Activated CD8-positive, alpha-beta memory T cell treated with anti-CD3 and anti-CD28 coated beads, Interleukin-2, amount 50 U/mL, for 4 hours (primary cell): ENCODE data around the gene SCARB2.
"Not testable (repeated sequence)": the region's sequence is repeated elsewhere in the genome, so short reads cannot be mapped to it uniquely, and the experiment has no call there.

Source experiments
- DNase-seq: peaks from one replicate; pipeline ENCODE4 v3.0.0-alpha.2; 2020

Gene SCARB2, protein sequence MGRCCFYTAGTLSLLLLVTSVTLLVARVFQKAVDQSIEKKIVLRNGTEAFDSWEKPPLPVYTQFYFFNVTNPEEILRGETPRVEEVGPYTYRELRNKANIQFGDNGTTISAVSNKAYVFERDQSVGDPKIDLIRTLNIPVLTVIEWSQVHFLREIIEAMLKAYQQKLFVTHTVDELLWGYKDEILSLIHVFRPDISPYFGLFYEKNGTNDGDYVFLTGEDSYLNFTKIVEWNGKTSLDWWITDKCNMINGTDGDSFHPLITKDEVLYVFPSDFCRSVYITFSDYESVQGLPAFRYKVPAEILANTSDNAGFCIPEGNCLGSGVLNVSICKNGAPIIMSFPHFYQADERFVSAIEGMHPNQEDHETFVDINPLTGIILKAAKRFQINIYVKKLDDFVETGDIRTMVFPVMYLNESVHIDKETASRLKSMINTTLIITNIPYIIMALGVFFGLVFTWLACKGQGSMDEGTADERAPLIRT

DNA sequence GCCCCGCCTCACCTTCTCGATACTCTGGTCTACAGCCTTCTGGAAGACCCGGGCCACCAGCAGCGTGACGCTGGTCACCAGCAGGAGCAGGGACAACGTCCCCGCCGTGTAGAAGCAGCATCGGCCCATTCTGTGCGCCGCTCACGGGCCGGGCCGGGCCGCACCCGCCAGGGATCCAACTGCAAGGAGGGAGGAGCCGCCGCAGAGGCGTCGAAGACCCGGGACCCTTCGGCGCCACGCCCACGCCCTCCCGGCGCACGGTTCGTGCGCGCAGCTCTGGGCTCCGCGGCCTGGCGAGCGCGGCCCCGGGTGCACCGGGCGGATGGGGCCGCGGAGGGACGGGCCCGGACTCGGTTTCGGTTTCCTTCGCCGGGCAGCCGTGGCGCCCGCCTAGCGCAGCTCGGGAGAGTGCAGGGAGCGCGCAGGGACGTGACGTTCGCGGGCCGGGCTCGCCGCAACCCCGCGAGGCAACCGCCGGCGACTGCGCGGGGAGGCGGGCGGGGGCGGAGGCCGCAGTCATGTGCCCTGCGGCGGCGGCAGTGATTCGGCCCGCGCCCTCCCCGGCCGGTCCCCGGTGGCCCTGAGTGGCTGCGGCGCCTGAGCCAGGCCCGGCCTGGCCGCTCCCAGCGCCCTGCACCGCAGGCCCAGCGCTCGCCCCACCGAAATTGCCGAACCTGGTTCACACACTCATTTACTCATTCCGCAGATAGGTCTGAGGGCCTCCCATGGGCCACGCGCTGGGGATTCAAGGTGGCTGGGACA lies at the start of gene SCARB2:
Gene SCARB2 (minus strand): TSS at position 410 of the 762 bp plus-strand sequence. CDS start 281 bp downstream, at position 129.
- peak; percentile 64 for DNase-seq

DNA sequence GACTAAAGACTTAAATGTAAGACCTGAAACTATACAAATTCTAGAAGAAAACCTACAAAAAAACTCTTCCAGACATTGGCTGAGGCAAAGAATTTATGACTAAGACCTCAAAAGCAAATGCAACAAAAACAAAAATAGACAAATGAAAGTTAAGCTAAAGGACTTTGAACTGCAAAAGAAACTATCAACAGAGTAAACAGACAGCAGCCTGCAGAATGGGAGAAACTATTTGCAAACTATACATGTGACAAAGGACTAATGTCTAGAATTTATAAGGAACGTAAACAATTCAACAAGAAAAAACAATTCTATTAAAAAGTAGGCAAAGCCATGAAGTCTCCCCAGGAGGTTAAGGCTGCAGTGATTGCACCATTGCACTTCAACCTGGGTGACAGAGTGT lies 46.9 kb upstream of the SCARB2 start:
- no peak for DNase-seq

DNA sequence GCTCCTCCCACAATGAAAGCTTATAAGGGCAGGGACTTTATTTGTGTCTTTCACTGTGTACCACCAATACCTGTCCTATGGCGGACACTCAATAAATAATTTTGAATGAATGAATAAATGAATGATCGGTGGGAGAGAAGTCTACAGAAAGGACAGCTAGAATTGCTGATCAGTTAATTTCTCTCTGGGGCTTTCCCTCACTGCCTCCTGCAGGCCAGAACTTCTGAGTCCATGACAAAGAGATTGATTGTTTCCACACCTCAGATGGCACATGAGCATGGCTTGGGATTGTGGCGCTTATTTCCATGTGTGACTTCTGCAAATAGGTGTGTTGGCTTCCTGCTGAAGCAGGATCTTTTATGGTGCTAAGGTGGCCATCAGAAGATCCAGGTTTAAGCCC lies 44.2 kb upstream of the SCARB2 start:
- DNase-seq, result no peak

DNA sequence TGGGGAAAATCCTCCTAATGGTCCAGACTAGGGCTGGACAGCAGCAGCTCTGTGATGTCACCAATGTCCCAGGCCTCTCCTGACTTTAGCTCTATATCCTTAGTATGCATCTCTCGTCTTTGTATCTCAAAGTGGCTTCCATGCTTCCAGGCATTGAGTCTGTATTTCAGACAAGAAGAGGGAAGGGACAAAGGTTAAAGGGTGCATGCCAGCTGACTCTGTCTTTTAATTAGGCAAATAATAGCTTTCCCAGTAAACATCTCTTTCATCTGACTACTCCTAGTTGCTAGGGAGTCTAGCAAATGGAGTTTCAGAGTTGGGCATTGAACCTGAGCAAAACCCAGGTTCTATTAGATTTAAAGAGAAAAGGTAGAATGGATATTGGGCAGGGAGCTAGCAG lies 43.3 kb upstream of the SCARB2 start:
- no peak for DNase-seq

DNA sequence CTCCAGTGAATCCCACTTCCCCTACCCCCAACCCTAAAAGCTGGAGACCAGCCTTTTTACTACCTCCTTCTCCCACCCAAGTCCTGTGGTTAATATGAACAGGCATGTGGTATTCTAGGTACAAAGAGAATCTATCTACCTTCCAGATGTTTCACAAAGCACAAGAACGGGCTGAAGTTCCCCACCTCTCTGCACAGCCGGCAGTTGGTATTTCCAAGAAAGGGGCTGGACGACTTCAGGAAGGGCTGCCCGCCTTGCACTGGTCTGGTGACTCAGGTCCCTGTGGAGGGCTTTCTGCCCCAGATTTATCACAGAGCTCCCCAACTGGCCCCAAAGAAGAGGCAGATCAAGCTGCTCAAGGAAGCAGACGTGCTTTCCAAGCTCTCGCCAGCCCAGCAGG lies 42.4 kb upstream of the SCARB2 start:
- no peak for DNase-seq

DNA sequence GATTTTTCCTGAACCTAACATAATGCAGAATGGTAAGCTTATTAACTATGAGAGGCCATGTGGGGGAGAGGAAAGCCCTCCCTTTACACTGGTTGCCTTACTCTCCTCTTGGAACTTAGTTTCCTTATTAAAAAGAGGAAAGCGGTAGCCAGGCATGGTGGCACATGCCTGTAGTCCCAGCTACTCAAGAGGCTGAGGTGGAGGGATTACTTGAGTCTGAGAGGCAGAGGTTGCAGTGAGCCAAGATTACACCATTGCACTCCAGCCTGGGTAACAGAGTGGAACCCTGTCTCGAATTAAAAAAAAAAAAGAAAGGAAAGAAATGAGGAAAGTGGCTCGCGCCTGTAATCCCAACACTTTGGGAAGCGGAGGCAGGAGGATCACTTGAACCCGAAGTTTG lies 39.9 kb upstream of the SCARB2 start:
- DNase-seq, result no peak

DNA sequence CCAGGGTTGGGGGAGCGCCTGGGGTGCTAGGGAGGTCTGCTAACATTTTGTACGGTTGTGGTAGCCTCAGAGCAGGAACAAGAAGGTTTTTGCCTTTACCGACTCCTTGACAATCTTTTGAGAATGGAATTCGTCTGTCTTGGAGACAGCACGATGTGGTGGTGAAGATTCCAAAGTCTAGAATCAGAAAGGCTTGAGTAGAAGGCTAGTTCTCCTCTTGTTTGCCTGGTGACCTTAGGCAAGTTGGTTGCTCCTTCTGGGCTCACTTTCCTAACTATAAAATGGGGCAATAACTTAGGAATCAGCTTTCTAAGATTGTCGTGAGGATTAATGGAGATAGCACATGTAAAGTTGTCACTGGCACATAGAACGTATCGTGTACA lies 38.6 kb upstream of the SCARB2 start:
- DNase-seq, result no peak

DNA sequence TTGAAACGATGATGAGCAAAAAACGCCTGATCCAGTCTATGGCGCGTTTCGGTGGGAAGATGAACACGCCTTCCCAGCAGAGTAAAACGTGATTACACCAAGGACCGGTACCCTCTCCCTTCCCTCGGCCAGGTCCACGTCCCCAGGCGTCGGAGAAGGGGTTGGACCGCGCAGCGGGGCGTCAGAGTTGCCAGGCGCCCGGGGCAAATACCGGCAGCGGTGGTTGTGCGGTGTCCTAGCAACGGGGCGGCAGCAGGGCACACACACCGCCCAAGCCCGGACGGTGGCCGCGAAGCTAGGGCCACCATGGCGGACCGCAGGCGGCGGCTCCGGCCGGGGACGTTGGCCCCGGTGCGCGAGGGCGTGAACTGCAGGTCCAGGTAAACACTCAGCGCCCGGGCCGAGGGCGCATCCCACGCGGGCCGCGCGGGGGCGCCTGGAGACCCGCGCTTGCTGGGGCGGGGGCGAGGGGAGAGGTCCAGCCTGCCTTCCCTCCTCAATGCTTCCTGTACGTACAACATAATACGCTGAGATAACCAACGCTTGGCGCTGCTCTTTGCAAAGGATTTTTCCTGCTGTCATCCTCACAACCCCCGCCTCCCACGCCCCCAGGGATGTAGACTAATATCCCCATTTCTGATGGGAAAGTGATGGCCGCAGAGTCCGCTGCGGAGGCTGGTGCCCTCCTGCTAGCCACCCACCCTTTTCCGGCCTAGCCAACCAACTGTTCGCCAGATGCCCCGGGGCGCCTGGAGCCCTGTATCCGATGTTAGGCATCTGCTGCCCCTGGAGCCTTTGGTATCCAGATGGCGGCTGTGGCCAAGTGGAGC lies 38.0 kb upstream of the SCARB2 start, which contains the start of gene FAM47E:
Gene FAM47E (plus strand): TSS at position 281 of the 830 bp plus-strand sequence. CDS start 26 bp downstream, at position 307.
- DNase-seq, result peak; percentile 19

DNA sequence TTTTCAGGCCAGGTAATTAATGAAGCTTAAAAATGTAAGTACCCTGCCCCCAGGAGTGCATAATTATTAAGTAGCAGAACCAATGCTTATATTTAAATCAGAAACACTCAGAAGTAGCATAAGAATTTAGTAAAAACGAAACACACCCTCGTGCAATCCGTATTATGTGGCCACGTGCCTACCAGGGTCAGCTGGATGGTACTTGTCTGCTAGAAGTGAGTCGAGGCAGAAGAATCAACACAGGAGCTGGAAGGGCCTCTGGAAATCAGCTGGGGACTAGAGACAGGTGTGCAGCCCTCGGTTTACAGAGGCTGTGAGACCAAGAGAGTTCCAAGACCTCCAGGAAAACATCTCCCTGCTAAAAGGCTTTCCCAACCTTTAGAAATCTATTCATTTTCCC lies 37.3 kb upstream of the SCARB2 start:
- DNase-seq, result no peak

DNA sequence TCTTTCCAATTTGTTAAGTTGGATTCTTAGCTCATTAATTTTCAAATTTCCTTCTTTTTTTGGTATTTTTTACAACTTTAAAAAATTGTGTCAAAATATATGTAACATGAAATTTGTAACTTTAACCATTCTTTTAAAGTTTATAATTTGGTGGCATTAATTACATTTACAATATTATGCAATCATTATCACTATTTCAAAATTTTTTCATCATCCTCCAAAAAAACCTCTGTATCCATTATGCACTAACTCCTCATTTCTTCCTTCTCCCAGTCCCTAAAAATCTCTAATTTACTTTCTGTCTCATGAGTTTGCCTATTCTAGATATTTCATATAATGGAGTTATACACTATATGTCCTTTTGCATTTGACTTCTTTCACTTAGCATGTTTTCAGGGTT lies 33.2 kb upstream of the SCARB2 start:
- no peak for DNase-seq

DNA sequence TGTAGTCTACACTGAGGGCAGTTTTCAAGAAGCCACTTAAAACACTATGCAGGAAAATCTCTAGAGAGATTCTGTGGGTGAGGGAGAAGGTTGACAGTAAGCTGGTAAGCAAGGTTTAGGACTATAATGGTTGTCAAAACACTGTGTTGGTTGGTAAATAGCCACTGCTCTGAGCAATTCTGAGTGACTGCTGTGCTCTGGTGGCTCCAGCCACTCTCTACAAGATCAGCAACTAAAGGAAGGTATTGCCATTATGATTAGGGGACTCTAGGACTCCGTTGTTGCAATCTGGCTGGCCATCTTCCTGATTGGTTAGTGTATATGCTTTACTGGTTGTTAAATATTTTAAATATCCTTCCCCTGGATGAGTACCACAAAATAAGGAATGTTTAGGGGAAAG lies 32.4 kb upstream of the SCARB2 start:
- DNase-seq, result no peak

DNA sequence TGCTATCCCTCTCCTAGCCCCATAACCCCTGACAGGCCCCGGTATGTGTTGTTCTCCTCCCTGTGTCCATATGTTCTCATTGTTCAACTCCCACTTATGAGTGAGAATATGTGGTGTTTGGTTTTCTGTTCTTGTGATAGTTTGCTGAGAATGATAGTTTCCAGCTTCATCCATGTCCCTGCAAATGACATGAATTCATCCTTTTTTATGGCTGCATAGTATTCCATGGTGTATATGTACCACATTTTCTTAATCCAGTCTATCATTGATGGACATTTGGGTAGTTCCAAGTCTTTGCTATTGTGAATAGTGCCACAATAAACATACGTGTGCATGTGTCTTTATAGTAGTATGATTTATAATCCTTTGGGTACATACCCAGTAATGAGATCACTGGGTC lies 30.3 kb upstream of the SCARB2 start:
- DNase-seq, result not testable (repeated sequence)

DNA sequence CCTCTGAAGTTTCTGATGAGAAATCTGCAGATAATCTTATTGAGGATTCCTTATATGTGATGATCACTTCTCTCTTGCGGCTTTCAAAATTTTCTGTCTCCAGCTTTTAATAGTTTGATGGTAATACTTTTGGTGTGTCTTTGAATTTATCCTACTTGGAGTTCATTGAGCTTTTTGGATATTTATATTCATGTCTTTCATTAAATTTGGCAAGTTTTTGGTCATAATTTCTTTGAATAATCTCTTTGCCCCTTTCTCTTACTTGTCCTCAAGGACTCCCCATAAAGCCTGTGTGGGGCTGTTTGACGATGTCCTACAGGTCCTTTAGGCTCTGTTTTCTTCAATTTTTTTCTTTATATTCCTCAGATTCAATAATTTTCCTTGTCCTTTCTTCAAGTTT lies 26.6 kb upstream of the SCARB2 start:
- no peak for DNase-seq

DNA sequence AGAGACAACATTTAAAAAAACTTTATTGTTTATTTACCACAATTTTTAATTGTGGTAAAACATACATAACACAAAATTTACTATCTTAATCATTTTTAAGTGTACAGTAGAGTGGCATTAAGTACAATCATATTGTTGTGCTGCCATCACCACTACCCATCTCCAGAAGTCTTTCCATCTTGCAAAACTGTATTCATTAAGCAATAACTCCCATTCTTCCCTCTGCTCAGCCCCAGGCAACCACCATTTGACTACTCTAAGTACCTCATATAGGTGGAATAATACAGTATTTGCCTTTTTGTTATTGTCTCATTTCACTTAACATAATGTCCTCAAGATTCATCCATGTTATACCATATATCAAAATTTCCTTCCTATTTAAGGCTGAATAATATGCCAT lies 25.1 kb upstream of the SCARB2 start:
- DNase-seq, result no peak

DNA sequence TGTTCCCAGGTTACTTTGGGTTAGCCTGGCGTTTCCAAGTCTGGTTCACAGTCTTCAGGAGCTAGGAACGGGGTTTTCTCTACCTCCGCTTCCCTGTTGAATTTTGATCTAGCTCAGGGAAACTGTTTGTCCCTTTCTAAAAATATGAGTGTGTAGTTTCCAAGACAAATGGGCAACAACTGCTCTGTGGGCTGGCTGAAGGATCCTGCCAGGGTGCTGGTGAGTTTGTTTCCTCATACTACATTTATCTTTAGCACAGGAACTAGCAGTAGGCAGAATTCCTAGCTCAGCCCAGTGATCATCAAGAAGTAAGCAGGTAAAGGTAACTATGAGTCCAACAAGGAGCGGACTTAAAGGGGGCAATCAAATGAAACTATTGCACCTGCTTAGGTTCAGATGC lies 24.6 kb upstream of the SCARB2 start:
- DNase-seq, result no peak

DNA sequence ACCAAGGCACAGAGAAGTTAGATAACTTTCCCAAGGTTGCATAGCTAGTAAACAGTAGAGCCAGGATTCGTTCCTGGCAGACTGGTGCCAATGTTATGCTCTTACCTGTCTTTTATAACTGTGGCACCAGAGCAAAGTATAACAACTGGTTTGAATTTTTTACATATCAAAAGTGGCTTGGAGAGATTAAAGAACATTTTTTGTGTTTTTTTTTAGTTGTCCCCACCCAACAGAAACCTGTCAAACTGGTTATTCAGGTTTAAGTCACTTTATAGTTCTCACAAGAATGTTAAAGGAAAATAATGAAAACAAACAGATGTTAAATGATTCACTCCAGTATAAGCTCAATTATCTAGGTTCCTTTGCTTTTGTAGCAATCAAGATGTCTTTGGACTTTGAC lies 22.3 kb upstream of the SCARB2 start:
- DNase-seq, result no peak

DNA sequence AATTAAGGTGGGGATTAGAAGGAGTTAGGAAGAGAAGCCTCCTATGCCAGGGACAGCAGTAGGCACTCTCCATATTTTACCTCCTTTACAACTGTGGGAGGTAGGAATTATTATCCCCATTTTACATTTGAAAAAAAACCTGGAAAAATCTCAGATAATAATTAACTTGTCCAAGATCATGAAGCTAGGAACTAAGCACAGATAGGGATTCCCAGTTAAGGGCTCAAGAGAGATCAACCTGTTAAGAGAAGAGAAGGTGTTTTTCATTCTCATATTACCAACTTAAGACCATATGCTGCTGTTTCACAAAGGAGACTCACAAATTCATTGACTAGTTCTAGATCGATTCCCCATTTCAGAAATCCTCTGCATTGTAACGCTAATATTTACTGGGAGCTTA lies 21.8 kb upstream of the SCARB2 start:
- no peak for DNase-seq

DNA sequence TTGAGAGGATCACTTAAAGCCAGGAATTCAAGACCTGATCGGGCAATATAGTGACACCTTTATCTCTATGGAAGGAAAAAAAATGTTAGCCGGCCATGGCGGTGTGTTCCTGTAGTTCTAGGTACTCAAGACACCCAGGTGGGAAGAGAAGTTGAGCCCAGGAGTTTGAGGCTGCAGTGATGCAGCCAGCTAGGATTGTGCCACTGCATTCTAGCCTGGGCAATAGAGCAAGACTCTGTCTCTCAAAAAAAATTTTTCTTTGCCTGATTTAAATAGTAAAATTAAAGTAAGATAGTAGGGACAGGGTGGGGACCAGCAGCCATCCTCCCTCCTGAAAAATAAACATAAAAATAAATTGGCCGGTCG lies 21.0 kb upstream of the SCARB2 start:
- DNase-seq, result no peak

DNA sequence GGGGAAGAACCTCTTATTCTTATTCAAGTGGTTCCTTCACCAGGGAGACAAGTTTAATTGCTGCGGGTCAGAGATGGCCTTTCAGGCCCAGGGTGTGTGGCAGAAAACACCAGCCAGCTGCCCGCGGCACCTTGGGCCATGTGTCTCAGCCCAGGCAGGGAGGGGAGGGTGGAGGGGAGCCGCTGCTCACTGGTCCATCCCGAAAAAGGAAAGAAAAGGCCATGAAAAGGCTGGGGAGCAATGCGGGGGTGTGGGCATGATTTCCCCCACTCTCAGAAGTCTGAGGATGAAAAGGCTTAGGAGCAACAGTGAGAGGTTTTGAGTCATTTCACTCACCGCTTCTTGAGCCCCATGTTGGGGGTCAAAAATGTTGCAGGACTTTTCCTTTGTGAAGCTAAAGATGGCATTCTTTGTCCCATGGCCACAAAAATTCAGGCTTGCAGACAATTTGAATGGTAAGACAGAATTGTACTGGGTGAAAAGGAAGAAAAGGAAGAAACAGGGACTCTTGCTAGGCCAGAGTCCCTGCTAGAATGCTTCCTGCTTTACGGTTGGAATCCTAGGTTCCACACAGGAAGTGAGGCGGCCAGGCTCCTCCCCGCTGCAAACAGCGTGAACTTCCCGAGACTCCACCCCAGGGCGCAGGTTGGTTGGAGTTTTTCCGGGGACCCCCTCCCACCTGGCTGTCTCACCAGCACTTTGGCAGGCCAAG lies 20.5 kb upstream of the SCARB2 start:
- DNase-seq, result no peak

DNA sequence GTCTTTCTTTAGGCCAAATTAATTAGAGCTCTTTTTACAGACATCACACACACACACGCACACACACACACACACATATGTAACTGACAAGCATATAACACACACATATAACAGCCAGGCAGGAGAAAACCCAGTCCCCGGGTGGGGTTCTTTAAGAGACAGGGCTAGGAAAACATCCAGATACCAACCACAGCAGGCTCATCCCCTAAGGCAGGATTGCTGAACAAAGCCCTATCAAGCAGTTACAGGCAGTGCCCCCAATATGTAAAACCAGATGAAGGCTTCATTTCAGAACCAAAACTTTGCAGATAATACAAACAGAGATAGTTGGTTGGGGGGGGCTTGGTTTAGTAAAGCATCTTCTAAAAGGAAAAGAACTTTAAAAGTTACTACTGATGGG lies 19.9 kb upstream of the SCARB2 start:
- DNase-seq, result no peak

DNA sequence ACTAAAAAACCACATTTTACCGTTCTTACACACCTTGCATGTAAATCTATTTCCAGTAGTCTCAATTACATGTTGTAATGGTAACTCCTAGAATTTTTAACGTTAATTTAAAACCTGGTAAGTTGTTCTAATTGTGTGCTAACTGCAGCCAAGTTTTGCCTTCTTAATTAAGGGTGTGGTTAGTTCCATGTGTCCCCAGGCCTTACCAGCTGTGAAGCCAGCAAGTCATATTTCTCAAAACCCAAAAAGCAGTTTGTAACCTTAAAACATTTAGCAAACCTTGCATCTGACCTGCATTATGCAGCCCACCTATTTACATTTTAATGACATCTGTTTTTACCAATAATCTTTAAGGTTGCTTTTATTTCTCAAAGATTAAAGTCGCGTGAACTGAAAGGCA lies 19.5 kb upstream of the SCARB2 start:
- no peak for DNase-seq

DNA sequence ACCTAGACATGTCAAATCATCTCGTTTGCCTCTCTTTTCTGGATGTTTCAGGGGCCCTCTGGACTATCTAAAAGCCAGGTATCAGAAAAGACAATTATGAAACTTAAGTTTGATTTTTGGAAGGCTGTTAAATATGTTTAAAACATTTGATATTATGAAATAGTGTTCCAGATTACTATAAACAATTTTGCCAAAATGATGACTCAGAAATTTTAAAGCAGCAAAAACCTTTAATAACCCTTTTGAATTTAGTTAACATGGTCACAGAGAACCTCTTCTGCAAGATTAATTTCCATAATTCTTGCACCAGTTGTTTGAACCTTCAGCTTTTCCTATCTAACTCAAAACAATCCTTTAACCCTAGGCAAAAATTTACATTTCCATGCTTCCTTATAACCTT lies 19.1 kb upstream of the SCARB2 start:
- no peak for DNase-seq

DNA sequence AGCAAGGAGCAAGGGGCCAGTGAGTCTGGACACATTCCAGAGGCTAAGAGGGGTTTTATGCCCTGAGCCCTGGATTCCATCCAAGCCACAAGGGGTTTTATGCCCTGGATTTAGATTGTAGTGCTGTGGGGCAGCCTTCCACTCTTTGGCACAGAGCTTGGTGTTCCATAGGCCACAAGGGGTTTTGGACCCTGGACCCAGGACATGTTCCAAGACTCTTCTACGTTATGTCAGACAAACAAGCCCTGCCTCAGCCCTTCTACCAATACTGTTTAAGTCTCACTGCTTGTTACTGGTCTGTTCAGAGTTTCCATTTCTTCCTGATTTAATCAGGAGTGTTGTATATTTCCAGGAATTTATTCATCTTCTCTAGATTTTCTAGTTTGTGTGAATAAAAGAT lies 12.8 kb upstream of the SCARB2 start:
- DNase-seq, result no peak
